ENCODE results near the gene SLC25A53. TPM values are rescaled to one million over a fixed set of nuclear protein-coding genes. Genes with fewer than 3 reads are reported as not detected.

The SLC25A53 gene
- total RNA-seq, 1 experiment from 2014 or later = 9.8 TPM

DNA sequence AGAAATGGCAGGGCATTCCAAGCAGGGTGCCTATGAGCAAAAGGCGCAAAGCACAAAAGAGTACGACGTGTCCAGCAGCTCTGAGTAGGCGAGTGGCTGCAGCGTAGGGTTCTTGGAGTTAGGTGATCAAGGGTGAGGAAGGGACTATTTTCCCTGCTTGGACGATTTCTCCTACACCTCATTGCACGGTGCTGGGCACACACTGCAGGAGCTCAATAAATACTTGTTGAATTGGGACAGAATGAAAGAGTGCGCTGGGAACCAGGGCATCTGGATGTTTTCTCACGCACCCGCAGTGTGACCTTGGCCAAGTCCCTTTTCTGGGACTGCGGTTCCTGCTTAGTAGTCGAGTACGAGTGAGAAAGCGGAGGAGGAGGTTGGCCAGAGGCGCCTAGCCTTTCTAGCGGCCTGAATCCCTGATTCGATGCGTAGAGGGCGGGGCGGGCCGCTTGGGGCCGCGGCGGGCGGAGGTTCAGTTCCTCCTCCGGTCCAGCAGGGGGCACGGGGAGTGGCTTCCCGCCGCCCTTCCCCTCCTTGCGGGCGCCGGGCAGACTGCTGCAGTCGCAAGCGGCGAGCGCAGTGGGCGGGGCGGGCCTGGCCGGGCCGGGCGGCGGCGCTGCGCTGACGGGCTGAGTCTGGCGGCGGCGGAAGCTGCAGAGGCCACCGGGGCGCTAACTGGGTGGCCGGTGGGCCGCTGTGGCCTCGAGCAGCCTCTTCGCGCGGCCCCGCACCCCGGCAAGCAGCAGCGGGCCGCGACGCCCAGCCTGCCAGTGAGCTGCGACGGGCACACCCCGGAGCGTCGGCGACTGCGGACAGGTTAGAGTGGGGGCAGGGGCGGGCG, 9.3 kb upstream of the SLC25A53 start, which contains the start of gene FAM199X:
Gene FAM199X (plus strand): TSS at position 560 of the 841 bp plus-strand sequence. CDS start 333 bp downstream, outside the sequence.
- no TSS peak for BruUV-seq (replicated peaks)
- H3K27ac ChIP-seq (ENCODE audit: low read length) = peak within 1 kb of the TSS; percentile 96
- POLR2A ChIA-PET = interaction anchor here (0.8 kb wide), 1 partner anchor 9 kb away, joined by 4 read pairs; the partner anchor contains the start of gene SLC25A53
- H3K9me3 ChIP-seq (ENCODE audit: control insufficient read depth, insufficient read depth, low read depth, low read length) = no peaks in the 10 kb centered on the region
- CTCF ChIA-PET = interaction anchor here (0.7 to 1.9 kb wide), 4 partner anchors 9 to 35 kb away, joined by 4 to 7 read pairs (median 5); partner anchors contain the start of gene SLC25A53
- H3K4me3 ChIP-seq (ENCODE audit: low read depth in 2 of 2, low read length in 2 of 2) = peak within 1 kb of the TSS; percentile 88 to 97
- in situ Hi-C loops (cut with HindIII; ENCODE audit: low pct_unique_long_range_greater_than_20kb, low sequenced_read_pairs) = no loop called here
- intact Hi-C loops (cut with micrococcal nuclease; ENCODE audit: unreplicated experiment) = no loop called here
- H3K27me3 ChIP-seq (ENCODE audit: control insufficient read depth, insufficient read depth, low read length) = no peaks in the 10 kb centered on the region
- DNase-seq (ENCODE audit: low read depth, low spot score) (peak; percentile 55), ATAC-seq (peak; percentile 97)
- peaks cover 24% of the 10 kb centered on the region for H3K4me1 ChIP-seq (ENCODE audit: control insufficient read depth, insufficient read depth, low read length)
- H3K36me3 ChIP-seq (ENCODE audit: control insufficient read depth, insufficient read depth, low read length) = peaks cover 2% of the 10 kb centered on the region; the same call in 1 of the 2 replicates
- TF ChIP-seq, protein P1, sequence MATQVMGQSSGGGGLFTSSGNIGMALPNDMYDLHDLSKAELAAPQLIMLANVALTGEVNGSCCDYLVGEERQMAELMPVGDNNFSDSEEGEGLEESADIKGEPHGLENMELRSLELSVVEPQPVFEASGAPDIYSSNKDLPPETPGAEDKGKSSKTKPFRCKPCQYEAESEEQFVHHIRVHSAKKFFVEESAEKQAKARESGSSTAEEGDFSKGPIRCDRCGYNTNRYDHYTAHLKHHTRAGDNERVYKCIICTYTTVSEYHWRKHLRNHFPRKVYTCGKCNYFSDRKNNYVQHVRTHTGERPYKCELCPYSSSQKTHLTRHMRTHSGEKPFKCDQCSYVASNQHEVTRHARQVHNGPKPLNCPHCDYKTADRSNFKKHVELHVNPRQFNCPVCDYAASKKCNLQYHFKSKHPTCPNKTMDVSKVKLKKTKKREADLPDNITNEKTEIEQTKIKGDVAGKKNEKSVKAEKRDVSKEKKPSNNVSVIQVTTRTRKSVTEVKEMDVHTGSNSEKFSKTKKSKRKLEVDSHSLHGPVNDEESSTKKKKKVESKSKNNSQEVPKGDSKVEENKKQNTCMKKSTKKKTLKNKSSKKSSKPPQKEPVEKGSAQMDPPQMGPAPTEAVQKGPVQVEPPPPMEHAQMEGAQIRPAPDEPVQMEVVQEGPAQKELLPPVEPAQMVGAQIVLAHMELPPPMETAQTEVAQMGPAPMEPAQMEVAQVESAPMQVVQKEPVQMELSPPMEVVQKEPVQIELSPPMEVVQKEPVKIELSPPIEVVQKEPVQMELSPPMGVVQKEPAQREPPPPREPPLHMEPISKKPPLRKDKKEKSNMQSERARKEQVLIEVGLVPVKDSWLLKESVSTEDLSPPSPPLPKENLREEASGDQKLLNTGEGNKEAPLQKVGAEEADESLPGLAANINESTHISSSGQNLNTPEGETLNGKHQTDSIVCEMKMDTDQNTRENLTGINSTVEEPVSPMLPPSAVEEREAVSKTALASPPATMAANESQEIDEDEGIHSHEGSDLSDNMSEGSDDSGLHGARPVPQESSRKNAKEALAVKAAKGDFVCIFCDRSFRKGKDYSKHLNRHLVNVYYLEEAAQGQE (IDR thresholded peaks at IDR 0.05; ENCODE audit: insufficient read depth in 1 of 2, low read depth in 2 of 2, low read length in 1 of 2) = no peak
- TF ChIP-seq POLR2AphosphoS5 (IDR thresholded peaks at IDR 0.05; ENCODE audit: low read depth, low read length) (peak; percentile 69; the same call in 1 of the 2 replicates), TCF7L2 (IDR thresholded peaks at IDR 0.05; ENCODE audit: low read depth, low read length) (peak; percentile 42; the same call in 1 of the 2 replicates), SIN3A (IDR thresholded peaks at IDR 0.05; ENCODE audit: borderline replicate concordance, insufficient read depth, low read depth, low read length) (peak; percentile 62; the same call in 1 of the 2 replicates)
- TF ChIP-seq, protein P2, sequence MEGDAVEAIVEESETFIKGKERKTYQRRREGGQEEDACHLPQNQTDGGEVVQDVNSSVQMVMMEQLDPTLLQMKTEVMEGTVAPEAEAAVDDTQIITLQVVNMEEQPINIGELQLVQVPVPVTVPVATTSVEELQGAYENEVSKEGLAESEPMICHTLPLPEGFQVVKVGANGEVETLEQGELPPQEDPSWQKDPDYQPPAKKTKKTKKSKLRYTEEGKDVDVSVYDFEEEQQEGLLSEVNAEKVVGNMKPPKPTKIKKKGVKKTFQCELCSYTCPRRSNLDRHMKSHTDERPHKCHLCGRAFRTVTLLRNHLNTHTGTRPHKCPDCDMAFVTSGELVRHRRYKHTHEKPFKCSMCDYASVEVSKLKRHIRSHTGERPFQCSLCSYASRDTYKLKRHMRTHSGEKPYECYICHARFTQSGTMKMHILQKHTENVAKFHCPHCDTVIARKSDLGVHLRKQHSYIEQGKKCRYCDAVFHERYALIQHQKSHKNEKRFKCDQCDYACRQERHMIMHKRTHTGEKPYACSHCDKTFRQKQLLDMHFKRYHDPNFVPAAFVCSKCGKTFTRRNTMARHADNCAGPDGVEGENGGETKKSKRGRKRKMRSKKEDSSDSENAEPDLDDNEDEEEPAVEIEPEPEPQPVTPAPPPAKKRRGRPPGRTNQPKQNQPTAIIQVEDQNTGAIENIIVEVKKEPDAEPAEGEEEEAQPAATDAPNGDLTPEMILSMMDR (IDR thresholded peaks at IDR 0.05) = peak; percentile 83

DNA sequence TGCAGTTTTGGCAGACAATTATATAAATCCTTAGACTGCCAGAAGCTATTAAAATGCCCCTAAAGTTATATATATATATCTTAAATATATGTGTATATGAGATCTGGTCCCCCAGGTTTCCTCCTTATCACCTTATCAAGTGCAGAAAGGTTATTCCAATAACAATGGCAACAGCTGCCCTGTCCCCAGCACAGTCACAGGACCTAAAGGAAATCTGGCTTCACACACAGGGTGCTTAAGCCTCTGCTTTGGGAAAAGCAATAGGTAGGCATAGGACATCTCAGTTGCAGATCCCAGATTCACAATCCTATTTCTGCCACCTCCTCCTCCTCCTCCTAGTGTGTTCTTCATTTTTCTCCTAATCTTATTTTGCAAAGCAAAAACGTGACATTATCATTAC, 5.8 kb downstream of the SLC25A53 start:
- TF ChIP-seq POLR2AphosphoS5 (IDR thresholded peaks at IDR 0.05; ENCODE audit: low read depth, low read length) = no peak
- TF ChIP-seq, protein P1 (IDR thresholded peaks at IDR 0.05; ENCODE audit: insufficient read depth in 1 of 2, low read depth in 2 of 2, low read length in 1 of 2) = no peak
- no peak for TF ChIP-seq TCF7L2 (IDR thresholded peaks at IDR 0.05; ENCODE audit: low read depth, low read length)
- TF ChIP-seq, protein P2 (IDR thresholded peaks at IDR 0.05) = no peak
- intact Hi-C loops (cut with micrococcal nuclease; ENCODE audit: unreplicated experiment) (no loop called here), in situ Hi-C loops (cut with HindIII; ENCODE audit: low pct_unique_long_range_greater_than_20kb, low sequenced_read_pairs) (no loop called here)
- H3K4me1 ChIP-seq (ENCODE audit: control insufficient read depth, insufficient read depth, low read length) = peaks cover 5% of the 10 kb centered on the region; the same call in 1 of the 2 replicates
- ChIA-PET CTCF (no interaction called here), POLR2A (interaction anchor here (0.8 kb wide), 1 partner anchor 11 kb away, joined by 3 read pairs; no protein-coding TSS in a partner anchor)
- no peaks in the 10 kb centered on the region for H3K9me3 ChIP-seq (ENCODE audit: control insufficient read depth, insufficient read depth, low read depth, low read length)
- no peaks in the 10 kb centered on the region for H3K27me3 ChIP-seq (ENCODE audit: control insufficient read depth, insufficient read depth, low read length)
- ATAC-seq (no peak), DNase-seq (ENCODE audit: low read depth, low spot score) (no peak)
- H3K36me3 ChIP-seq (ENCODE audit: control insufficient read depth, insufficient read depth, low read length) = no peaks in the 10 kb centered on the region
- BruUV-seq (replicated peaks) = no TSS peak
- no peak overlapping the region for H3K27ac ChIP-seq (ENCODE audit: low read length)
- no peak overlapping the region for H3K4me3 ChIP-seq (ENCODE audit: low read depth in 2 of 2, low read length in 2 of 2)

Measured in Panc1 (cell line).